IPS DF 4.7 (cell line): ENCODE data around the gene SERPINA9.
"Not testable (repeated sequence)": the region's sequence is repeated elsewhere in the genome, so short reads cannot be mapped to it uniquely, and the experiment has no call there.

Experiments
- DNase-seq: peaks from one replicate; pipeline ENCODE4 v3.0.0-alpha.2; 2013; ENCODE audit warnings: low spot score; ENCODE audit errors: extremely low read depth

SERPINA9 gene

GRCh38 chr14:94486883-94487282 lies 10.9 kb upstream of the SERPINA9 start:
- DNase-seq: no peak

GRCh38 chr14:94485944-94486841 lies 10.2 kb upstream of the SERPINA9 start:
- DNase-seq: no peak

GRCh38 chr14:94484481-94484880 lies 8.5 kb upstream of the SERPINA9 start:
- DNase-seq: no peak

- no peak for DNase-seq
Observed at GRCh38 chr14:94483729-94484275, 7.8 kb upstream of the SERPINA9 start.

- DNase-seq: no peak
Observed at GRCh38 chr14:94483071-94483451, 7.1 kb upstream of the SERPINA9 start.

GRCh38 chr14:94482132-94483070 lies 6.4 kb upstream of the SERPINA9 start:
- not testable (repeated sequence) for DNase-seq

GRCh38 chr14:94481468-94482131 lies 5.6 kb upstream of the SERPINA9 start:
- no peak for DNase-seq

GRCh38 chr14:94480809-94481208 lies 4.8 kb upstream of the SERPINA9 start:
- DNase-seq: no peak

- no peak for DNase-seq
Observed at GRCh38 chr14:94478420-94478819, 2.4 kb upstream of the SERPINA9 start.

- no peak for DNase-seq
Observed at GRCh38 chr14:94474581-94475031, 1.4 kb downstream of the SERPINA9 start.

GRCh38 chr14:94473666-94474410 lies 2.2 kb downstream of the SERPINA9 start:
- DNase-seq: no peak

- no peak for DNase-seq
Observed at GRCh38 chr14:94472842-94473241, 3.2 kb downstream of the SERPINA9 start.

- no peak for DNase-seq
Observed at GRCh38 chr14:94471045-94471444, 5.0 kb downstream of the SERPINA9 start.

GRCh38 chr14:94470311-94470710 lies 5.7 kb downstream of the SERPINA9 start:
- no peak for DNase-seq

GRCh38 chr14:94469261-94469660 lies 6.7 kb downstream of the SERPINA9 start:
- no peak for DNase-seq

GRCh38 chr14:94467728-94468520 lies 8.1 kb downstream of the SERPINA9 start:
- DNase-seq: no peak

GRCh38 chr14:94466706-94467370 lies 9.2 kb downstream of the SERPINA9 start:
- DNase-seq: no peak

- DNase-seq: no peak
Observed at GRCh38 chr14:94465042-94465441, 11.0 kb downstream of the SERPINA9 start.

GRCh38 chr14:94464290-94464689 lies 11.7 kb downstream of the SERPINA9 start:
- DNase-seq: no peak
